ENCODE data around the gene LGALS9.

DNA sequence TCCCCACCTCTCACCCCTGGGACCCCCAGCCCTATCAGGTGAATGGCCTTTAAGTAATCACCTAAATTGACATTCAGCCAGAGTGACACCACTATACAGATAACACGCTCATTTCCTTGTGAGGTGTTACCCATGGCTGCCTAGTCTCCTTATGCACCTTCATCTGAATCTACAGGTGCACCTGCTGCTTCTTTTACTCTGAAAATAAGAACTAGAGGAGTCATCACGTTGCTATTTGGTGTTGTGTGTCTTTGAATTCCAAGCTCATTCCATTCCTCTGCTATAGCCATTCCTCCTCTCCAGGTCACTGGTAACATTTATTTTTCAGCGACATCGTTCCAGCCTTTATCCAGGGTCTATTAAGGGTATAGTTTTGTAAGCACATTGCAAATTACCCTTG, 9.8 kb downstream of the LGALS9 start:
- TF ChIP-seq, protein P1, sequence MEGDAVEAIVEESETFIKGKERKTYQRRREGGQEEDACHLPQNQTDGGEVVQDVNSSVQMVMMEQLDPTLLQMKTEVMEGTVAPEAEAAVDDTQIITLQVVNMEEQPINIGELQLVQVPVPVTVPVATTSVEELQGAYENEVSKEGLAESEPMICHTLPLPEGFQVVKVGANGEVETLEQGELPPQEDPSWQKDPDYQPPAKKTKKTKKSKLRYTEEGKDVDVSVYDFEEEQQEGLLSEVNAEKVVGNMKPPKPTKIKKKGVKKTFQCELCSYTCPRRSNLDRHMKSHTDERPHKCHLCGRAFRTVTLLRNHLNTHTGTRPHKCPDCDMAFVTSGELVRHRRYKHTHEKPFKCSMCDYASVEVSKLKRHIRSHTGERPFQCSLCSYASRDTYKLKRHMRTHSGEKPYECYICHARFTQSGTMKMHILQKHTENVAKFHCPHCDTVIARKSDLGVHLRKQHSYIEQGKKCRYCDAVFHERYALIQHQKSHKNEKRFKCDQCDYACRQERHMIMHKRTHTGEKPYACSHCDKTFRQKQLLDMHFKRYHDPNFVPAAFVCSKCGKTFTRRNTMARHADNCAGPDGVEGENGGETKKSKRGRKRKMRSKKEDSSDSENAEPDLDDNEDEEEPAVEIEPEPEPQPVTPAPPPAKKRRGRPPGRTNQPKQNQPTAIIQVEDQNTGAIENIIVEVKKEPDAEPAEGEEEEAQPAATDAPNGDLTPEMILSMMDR (IDR thresholded peaks at IDR 0.05): no peak
- TF ChIP-seq EZH2 (IDR thresholded peaks at IDR 0.05; ENCODE audit: borderline replicate concordance, insufficient read depth, low read depth, low read length, poor library complexity, severe bottlenecking): no peak
